Astrocyte of the cerebellum (primary cell): Measurements from ENCODE around the gene KCTD1.

Experiments
- DNase-seq: peaks from one replicate; pipeline ENCODE4 v3.0.0-alpha.2; 2011; ENCODE audit warnings: low read depth
- H3K4me3 ChIP-seq: 2 replicates; pipeline ENCODE4 v1.5.1; 2011; ENCODE audit warnings: mild to moderate bottlenecking, low read depth, low read length, moderate library complexity
- CTCF ChIP-seq: IDR thresholded peaks from 2 replicates; pipeline ENCODE4 v1.5.1; 2012; ENCODE audit warnings: low read length, low read depth, moderate library complexity, mild to moderate bottlenecking; ENCODE audit errors: missing control alignments
- in situ Hi-C: cut with HindIII; loops from 2 replicates; pipeline ENCODE4 v1.10.0; 2017; ENCODE audit warnings: low sequenced_read_pairs

Gene KCTD1

GRCh38 chr18:26502823-26503222 lies 45.5 kb downstream of the KCTD1 start:
- DNase-seq = no peak
- in situ Hi-C loops = no loop called here
- TF ChIP-seq CTCF = no peak
- no peak overlapping the region for H3K4me3 ChIP-seq

GRCh38 chr18:26497866-26498265 lies 50.5 kb downstream of the KCTD1 start:
- no peak for TF ChIP-seq CTCF
- DNase-seq = no peak
- in situ Hi-C loops = no loop called here

GRCh38 chr18:26496528-26496927 lies 51.8 kb downstream of the KCTD1 start:
- no peak for TF ChIP-seq CTCF
- DNase-seq = no peak
- H3K4me3 ChIP-seq = no peak overlapping the region
- in situ Hi-C loops = no loop called here

More at GRCh38 chr18:26497866-26498265, 50.5 kb downstream of the KCTD1 start:
- no peak overlapping the region for H3K4me3 ChIP-seq

- in situ Hi-C loops = no loop called here
- TF ChIP-seq CTCF = no peak
- no peak overlapping the region for H3K4me3 ChIP-seq
- DNase-seq = no peak
These were observed 53.1 kb downstream of the KCTD1 start for GRCh38 chr18:26495287-26495686.

GRCh38 chr18:26493021-26493420 lies 55.3 kb downstream of the KCTD1 start:
- in situ Hi-C loops = no loop called here
- DNase-seq = no peak
- TF ChIP-seq CTCF = no peak
- no peak overlapping the region for H3K4me3 ChIP-seq

GRCh38 chr18:26491194-26491816 lies 57.0 kb downstream of the KCTD1 start:
- DNase-seq = no peak
- TF ChIP-seq CTCF = no peak
- in situ Hi-C loops = no loop called here
- no peak overlapping the region for H3K4me3 ChIP-seq

- DNase-seq = no peak
- in situ Hi-C loops = no loop called here
- no peak for TF ChIP-seq CTCF
- H3K4me3 ChIP-seq = no peak overlapping the region
These were observed 58.5 kb downstream of the KCTD1 start for GRCh38 chr18:26489881-26490280.
